Non-pigmented ciliary epithelial cell (primary cell): ENCODE data around the gene MAP2K2.

ENCODE experiments used
- DNase-seq: peaks from one replicate; pipeline ENCODE4 v3.0.0-alpha.2; 2010; ENCODE audit warnings: low read depth

Gene MAP2K2

GRCh38 chr19:4099041-4099764 lies 24.7 kb downstream of the MAP2K2 start:
- no peak for DNase-seq

- DNase-seq, result no peak
Observed at GRCh38 chr19:4098493-4098892, 25.4 kb downstream of the MAP2K2 start.

- no peak for DNase-seq
Observed at GRCh38 chr19:4097501-4097900, 26.4 kb downstream of the MAP2K2 start.

- no peak for DNase-seq
Observed at GRCh38 chr19:4096049-4096892, 27.7 kb downstream of the MAP2K2 start.

- no peak for DNase-seq
Observed at GRCh38 chr19:4095488-4095844, 28.5 kb downstream of the MAP2K2 start.

GRCh38 chr19:4094761-4095487 lies 29.0 kb downstream of the MAP2K2 start:
- DNase-seq, result no peak

GRCh38 chr19:4094291-4094690 lies 29.6 kb downstream of the MAP2K2 start:
- DNase-seq, result no peak

- DNase-seq, result no peak
Observed at GRCh38 chr19:4093643-4094175, 30.2 kb downstream of the MAP2K2 start.

GRCh38 chr19:4090356-4091220 lies 33.3 kb downstream of the MAP2K2 start:
- DNase-seq, result no peak

- no peak for DNase-seq
Observed at GRCh38 chr19:4089946-4090345, 34.0 kb downstream of the MAP2K2 start.

GRCh38 chr19:4089400-4089908 lies 34.5 kb downstream of the MAP2K2 start:
- no peak for DNase-seq

- DNase-seq, result no peak
Observed at GRCh38 chr19:4088975-4089374, 34.9 kb downstream of the MAP2K2 start.

- DNase-seq, result no peak
Observed at GRCh38 chr19:4087787-4088679, 35.9 kb downstream of the MAP2K2 start.

GRCh38 chr19:4086411-4086867 lies 37.5 kb downstream of the MAP2K2 start:
- no peak for DNase-seq

- DNase-seq, result no peak
Observed at GRCh38 chr19:4084547-4084877, 39.4 kb downstream of the MAP2K2 start.

- no peak for DNase-seq
Observed at GRCh38 chr19:4083677-4084546, 40.0 kb downstream of the MAP2K2 start.

GRCh38 chr19:4082172-4082571 lies 41.8 kb downstream of the MAP2K2 start:
- no peak for DNase-seq

- DNase-seq, result no peak
Observed at GRCh38 chr19:4081441-4082129, 42.3 kb downstream of the MAP2K2 start.

GRCh38 chr19:4080473-4080872 lies 43.4 kb downstream of the MAP2K2 start:
- no peak for DNase-seq
